ENCODE measurements around the gene KCNK1.

DNA sequence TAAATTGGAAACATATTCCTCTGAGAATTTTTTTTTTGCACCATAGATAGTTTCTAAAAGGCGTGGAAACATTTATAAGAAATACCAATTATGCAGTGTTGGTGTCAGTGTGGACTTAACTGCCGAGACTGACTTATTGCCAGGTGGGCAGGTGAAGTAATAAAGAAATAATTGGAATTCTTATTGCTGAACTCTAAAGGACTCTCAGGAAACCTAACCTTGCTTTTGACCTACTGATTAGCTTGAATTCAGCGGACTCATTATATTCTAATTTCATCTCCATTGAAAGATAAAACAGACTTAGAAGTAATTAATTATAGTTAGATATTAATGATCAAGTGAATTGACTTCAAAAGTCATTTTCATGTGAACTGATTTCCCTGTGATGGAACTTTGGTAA, 26.3 kb downstream of the KCNK1 start:
- TF ChIP-seq, protein P1, sequence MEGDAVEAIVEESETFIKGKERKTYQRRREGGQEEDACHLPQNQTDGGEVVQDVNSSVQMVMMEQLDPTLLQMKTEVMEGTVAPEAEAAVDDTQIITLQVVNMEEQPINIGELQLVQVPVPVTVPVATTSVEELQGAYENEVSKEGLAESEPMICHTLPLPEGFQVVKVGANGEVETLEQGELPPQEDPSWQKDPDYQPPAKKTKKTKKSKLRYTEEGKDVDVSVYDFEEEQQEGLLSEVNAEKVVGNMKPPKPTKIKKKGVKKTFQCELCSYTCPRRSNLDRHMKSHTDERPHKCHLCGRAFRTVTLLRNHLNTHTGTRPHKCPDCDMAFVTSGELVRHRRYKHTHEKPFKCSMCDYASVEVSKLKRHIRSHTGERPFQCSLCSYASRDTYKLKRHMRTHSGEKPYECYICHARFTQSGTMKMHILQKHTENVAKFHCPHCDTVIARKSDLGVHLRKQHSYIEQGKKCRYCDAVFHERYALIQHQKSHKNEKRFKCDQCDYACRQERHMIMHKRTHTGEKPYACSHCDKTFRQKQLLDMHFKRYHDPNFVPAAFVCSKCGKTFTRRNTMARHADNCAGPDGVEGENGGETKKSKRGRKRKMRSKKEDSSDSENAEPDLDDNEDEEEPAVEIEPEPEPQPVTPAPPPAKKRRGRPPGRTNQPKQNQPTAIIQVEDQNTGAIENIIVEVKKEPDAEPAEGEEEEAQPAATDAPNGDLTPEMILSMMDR (IDR thresholded peaks at IDR 0.05), result no peak
- no peak for TF ChIP-seq POLR2A (IDR thresholded peaks at IDR 0.05)
- TF ChIP-seq POLR2AphosphoS5 (IDR thresholded peaks at IDR 0.05), result no peak
